Mesenchymal stem cell (in vitro differentiated cells and primary cell): ENCODE measurements around the gene SLC25A26.

Experiments
- DNase-seq: peaks from one replicate; pipeline ENCODE4 v3.0.0-alpha.2; 2013
- H2AFZ ChIP-seq: one replicate; pipeline ENCODE4 v1.6.1; 2013; ENCODE audit warnings: low read depth, mild to moderate bottlenecking, control low read depth, inconsistent platforms, low read length, moderate library complexity
- H2AK5ac ChIP-seq: 2 replicates; pipeline ENCODE4 v1.6.1; 2013; ENCODE audit warnings: low read length, moderate library complexity, mild to moderate bottlenecking, inconsistent platforms; ENCODE audit not compliant: severe bottlenecking
- H2BK120ac ChIP-seq: one replicate; pipeline ENCODE4 v1.6.1; 2013; ENCODE audit warnings: low read depth, mild to moderate bottlenecking, inconsistent platforms, low read length, moderate library complexity
- H2BK12ac ChIP-seq, 2 experiments: one replicate each; pipeline ENCODE4 v1.6.1; 2013; ENCODE audit warnings: inconsistent platforms in 2 of 2, low read length in 2 of 2, mild to moderate bottlenecking in 2 of 2, moderate library complexity in 2 of 2, control low read depth in 1 of 2
- H2BK15ac ChIP-seq: one replicate; pipeline ENCODE4 v1.6.1; 2013; ENCODE audit warnings: mild to moderate bottlenecking, low read depth, inconsistent platforms; ENCODE audit not compliant: poor library complexity, severe bottlenecking
- H2BK5ac ChIP-seq: 2 replicates; pipeline ENCODE4 v1.6.1; 2013; ENCODE audit warnings: low read depth, mild to moderate bottlenecking, low read length, control low read depth, inconsistent platforms; ENCODE audit not compliant: poor library complexity, severe bottlenecking
- H3K14ac ChIP-seq, 2 experiments: one replicate each; pipeline ENCODE4 v1.6.1; 2013; ENCODE audit warnings: inconsistent platforms in 2 of 2, low read length in 2 of 2, control low read depth in 1 of 2, mild to moderate bottlenecking in 1 of 2, moderate library complexity in 1 of 2
- H3K18ac ChIP-seq, 2 experiments: one replicate each; pipeline ENCODE4 v1.6.1; 2013; ENCODE audit warnings: inconsistent platforms in 2 of 2, low read length in 2 of 2, control low read depth in 1 of 2, low read depth in 1 of 2, mild to moderate bottlenecking in 1 of 2
- H3K23ac ChIP-seq, 2 experiments: one replicate each; pipeline ENCODE4 v1.6.1; 2013; ENCODE audit warnings: inconsistent platforms in 2 of 2, low read length in 2 of 2, mild to moderate bottlenecking in 2 of 2, moderate library complexity in 2 of 2, control low read depth in 1 of 2
- H3K27ac ChIP-seq: 2 replicates; pipeline ENCODE4 v1.5.1; 2013; ENCODE audit warnings: mild to moderate bottlenecking, moderate library complexity, low read length, control low read depth, inconsistent platforms; ENCODE audit not compliant: poor library complexity, severe bottlenecking
- H3K27me3 ChIP-seq, 2 experiments: 2 replicates each; pipeline versions ENCODE4 v1.6.1 to v1.7.0; 2013; ENCODE audit warnings: low read length in 2 of 2, mild to moderate bottlenecking in 2 of 2, moderate library complexity in 2 of 2, control low read depth in 1 of 2, inconsistent platforms in 1 of 2; ENCODE audit not compliant: control insufficient read depth in 1 of 2, insufficient read depth in 1 of 2
- H3K36me3 ChIP-seq, 2 experiments: 2 replicates each; pipeline versions ENCODE4 v1.6.1 to v1.7.0; 2013; ENCODE audit warnings: low read length in 2 of 2, control low read depth in 1 of 2, inconsistent platforms in 1 of 2, low read depth in 1 of 2, mild to moderate bottlenecking in 1 of 2; ENCODE audit not compliant: insufficient read depth in 2 of 2, control insufficient read depth in 1 of 2
- H3K4ac ChIP-seq, 2 experiments: one replicate each; pipeline ENCODE4 v1.6.1; 2013; ENCODE audit warnings: inconsistent platforms in 2 of 2, low read length in 2 of 2, mild to moderate bottlenecking in 2 of 2, moderate library complexity in 2 of 2, control low read depth in 1 of 2, low read depth in 1 of 2
- H3K4me1 ChIP-seq: 2 replicates; pipeline ENCODE4 v1.6.1; 2013; ENCODE audit warnings: low read depth, low read length, control low read depth; ENCODE audit not compliant: control insufficient read depth, insufficient read depth
- H3K4me2 ChIP-seq: 2 replicates; pipeline ENCODE4 v1.6.1; 2013; ENCODE audit warnings: low read length, mild to moderate bottlenecking, inconsistent platforms; ENCODE audit not compliant: poor library complexity, severe bottlenecking
- H3K4me3 ChIP-seq, 2 experiments: 2 replicates each; pipeline versions ENCODE4 v1.5.1 to v1.7.0; 2013; ENCODE audit warnings: low read length in 2 of 2, mild to moderate bottlenecking in 2 of 2, control low read depth in 1 of 2, low read depth in 1 of 2; ENCODE audit not compliant: insufficient read depth in 1 of 2
- H3K79me1 ChIP-seq: replicated peaks from 2 replicates; pipeline ENCODE4 v1.6.1; 2013; ENCODE audit warnings: mild to moderate bottlenecking, control low read depth, low read length, inconsistent platforms; ENCODE audit not compliant: poor library complexity, severe bottlenecking
- H3K9ac ChIP-seq: 2 replicates; pipeline ENCODE4 v1.7.0; 2013; ENCODE audit warnings: mild to moderate bottlenecking, low read length, moderate library complexity
- H3K9me3 ChIP-seq: 2 replicates; pipeline ENCODE4 v1.7.0; 2013; ENCODE audit warnings: mild to moderate bottlenecking, low read length; ENCODE audit not compliant: control insufficient read depth
- H4K8ac ChIP-seq: one replicate; pipeline ENCODE4 v1.6.1; 2013; ENCODE audit warnings: inconsistent platforms, mild to moderate bottlenecking, low read length, moderate library complexity
- H4K91ac ChIP-seq: one replicate; pipeline ENCODE4 v1.6.1; 2013; ENCODE audit warnings: mild to moderate bottlenecking, low read length, inconsistent platforms
- WGBS: methylation state at CpG from one replicate; pipeline ENCODE4 v1.1.7; 2013; ENCODE audit warnings: mixed read lengths; 5-methylcytosine and 5-hydroxymethylcytosine counted together

The SLC25A26 gene

DNA sequence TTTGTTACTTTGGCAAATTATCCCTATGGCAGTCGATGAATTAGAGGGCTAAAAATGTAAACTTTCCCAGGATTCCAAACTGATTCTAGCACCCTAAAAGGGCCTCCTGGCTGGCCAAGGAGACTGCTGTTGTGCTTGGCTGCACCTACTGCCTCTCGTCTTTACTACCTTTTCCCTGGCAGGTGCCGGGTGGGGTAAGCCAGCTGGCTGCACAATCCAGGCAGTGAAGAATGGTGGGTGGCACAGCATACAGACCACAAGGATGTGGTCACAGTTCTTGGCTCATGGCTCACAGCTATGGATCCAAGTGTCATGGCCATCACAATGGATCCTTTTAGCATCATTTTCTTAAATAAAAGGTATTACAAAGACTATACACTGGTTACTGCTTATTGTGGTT, 20.7 kb upstream of the SLC25A26 start:
- WGBS, result 37% methylated on average over 3 of the region's 3 CpGs
- Histone ChIP-seq H2AK5ac (no peak overlapping the region), H3K9me3 (no peaks in the 10 kb centered on the region), H2AFZ (no peak overlapping the region), H3K9ac (no peak overlapping the region), H3K4me3 (no peak overlapping the region), H3K4me2 (no peak overlapping the region), H3K27ac (no peak overlapping the region), H3K4ac (no peak overlapping the region), H3K23ac (no peak overlapping the region), H3K4me1 (peaks cover 3% of the 10 kb centered on the region), H4K91ac (no peak overlapping the region), H3K36me3 (no peaks in the 10 kb centered on the region), H2BK5ac (no peak overlapping the region), H2BK12ac (no peak overlapping the region), H2BK15ac (no peak overlapping the region), H3K14ac (no peak overlapping the region), H3K27me3 (peaks cover 3 to 4% of the 10 kb centered on the region in 2 experiments), H3K18ac (no peak overlapping the region), H3K79me1 (no peaks in the 10 kb centered on the region), H4K8ac (no peak overlapping the region), H2BK120ac (no peak overlapping the region)
- DNase-seq, result no peak

DNA sequence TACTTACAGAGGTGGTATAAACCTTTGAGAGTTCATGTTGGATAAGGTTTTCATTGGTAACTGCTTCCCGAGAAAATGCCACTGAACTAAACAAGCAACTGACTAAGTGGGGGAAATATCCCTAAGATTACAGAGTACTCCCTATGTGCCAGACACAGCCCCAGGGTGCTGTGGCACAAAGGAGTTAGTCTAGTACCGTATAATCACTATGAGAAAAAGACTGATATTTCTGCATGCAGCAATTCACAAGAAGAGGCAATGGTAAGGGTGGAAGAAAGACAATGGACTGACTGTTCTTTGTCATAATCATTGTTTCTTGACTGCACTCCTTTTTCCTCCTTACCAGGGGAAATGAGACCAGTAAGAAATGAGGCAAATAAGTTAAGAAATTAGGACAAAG, 20.0 kb upstream of the SLC25A26 start:
- 94% methylated on average over 2 of the region's 2 CpGs for WGBS
- no peak overlapping the region for H4K91ac ChIP-seq
- H2AFZ ChIP-seq, result no peak overlapping the region
- no peak overlapping the region for H3K4me3 ChIP-seq
- no peak overlapping the region for H3K27ac ChIP-seq
- no peak overlapping the region for H3K4ac ChIP-seq
- H3K23ac ChIP-seq, result no peak overlapping the region
- H2AK5ac ChIP-seq, result no peak overlapping the region
- H3K18ac ChIP-seq, result no peak overlapping the region
- no peak overlapping the region for H3K9ac ChIP-seq
- H3K27me3 ChIP-seq, result peaks cover 0 to 7% of the 10 kb centered on the region in 2 experiments
- no peak overlapping the region for H2BK15ac ChIP-seq
- no peak for DNase-seq
- H3K14ac ChIP-seq, result no peak overlapping the region
- H3K4me2 ChIP-seq, result no peak overlapping the region
- no peaks in the 10 kb centered on the region for H3K36me3 ChIP-seq
- no peak overlapping the region for H2BK12ac ChIP-seq
- H4K8ac ChIP-seq, result no peak overlapping the region
- H3K9me3 ChIP-seq, result no peaks in the 10 kb centered on the region
- H2BK5ac ChIP-seq, result no peak overlapping the region
- H3K79me1 ChIP-seq, result no peaks in the 10 kb centered on the region
- H3K4me1 ChIP-seq, result no peaks in the 10 kb centered on the region
- no peak overlapping the region for H2BK120ac ChIP-seq

DNA sequence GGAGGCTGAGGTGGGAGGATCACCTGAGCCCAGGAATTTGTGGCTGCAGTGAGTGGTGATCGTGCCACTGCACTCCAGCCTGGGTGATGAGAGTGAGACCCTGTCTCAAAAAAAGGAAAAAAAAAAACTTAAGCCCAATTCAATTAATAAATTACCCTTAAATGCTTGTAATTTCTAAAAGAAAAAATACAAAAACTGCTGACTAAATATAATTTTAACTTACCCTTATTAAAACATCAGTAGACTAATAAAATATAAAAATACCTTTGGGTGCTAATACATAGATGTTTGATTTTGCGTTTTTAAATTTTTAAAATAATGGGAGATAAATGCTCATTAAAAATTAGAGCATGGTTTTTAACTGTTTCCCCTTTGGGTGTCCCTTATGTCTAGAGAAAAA, 17.5 kb upstream of the SLC25A26 start:
- no peak overlapping the region for H4K91ac ChIP-seq
- H3K14ac ChIP-seq, result no peak overlapping the region
- no peak overlapping the region for H4K8ac ChIP-seq
- H3K4me2 ChIP-seq, result no peak overlapping the region
- no peak overlapping the region for H3K4me3 ChIP-seq
- H2AFZ ChIP-seq, result no peak overlapping the region
- H3K18ac ChIP-seq, result no peak overlapping the region
- H2AK5ac ChIP-seq, result no peak overlapping the region
- H3K4ac ChIP-seq, result no peak overlapping the region
- H3K23ac ChIP-seq, result no peak overlapping the region
- no peak for DNase-seq
- no CpG with 5 or more reads among the region's 2 CpGs for WGBS
- H2BK15ac ChIP-seq, result no peak overlapping the region
- no peak overlapping the region for H3K27ac ChIP-seq
- H3K79me1 ChIP-seq, result no peaks in the 10 kb centered on the region
- H2BK12ac ChIP-seq, result no peak overlapping the region
- no peak overlapping the region for H2BK120ac ChIP-seq
- no peak overlapping the region for H2BK5ac ChIP-seq
- peaks cover 6 to 12% of the 10 kb centered on the region in 2 experiments for H3K27me3 ChIP-seq
- H3K9ac ChIP-seq, result no peak overlapping the region
- H3K4me1 ChIP-seq, result no peaks in the 10 kb centered on the region
- no peaks in the 10 kb centered on the region for H3K9me3 ChIP-seq
- H3K36me3 ChIP-seq, result no peaks in the 10 kb centered on the region

DNA sequence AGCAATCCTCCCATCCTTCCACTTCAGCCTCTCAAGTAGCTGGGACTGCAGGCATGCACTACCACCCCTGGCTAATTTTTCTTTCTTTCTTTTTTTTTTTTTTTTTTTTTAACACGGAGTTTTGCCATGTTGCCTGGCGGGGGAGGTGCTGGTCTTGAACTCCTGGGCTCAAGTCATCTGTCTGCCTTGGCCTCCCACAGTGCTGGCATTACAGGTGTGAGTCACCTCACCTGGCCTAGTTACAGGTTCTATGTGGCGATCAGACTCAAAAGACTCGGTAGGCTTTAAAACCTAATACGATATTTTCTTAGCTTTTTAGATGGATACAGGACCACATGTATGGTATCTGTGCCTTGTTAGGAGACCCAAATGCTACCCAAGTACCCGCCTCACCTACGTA, 14.0 kb upstream of the SLC25A26 start:
- no peak overlapping the region for H3K4me2 ChIP-seq
- H3K18ac ChIP-seq, result no peak overlapping the region
- H2BK12ac ChIP-seq, result no peak overlapping the region
- no peak overlapping the region for H2AFZ ChIP-seq
- no peaks in the 10 kb centered on the region for H3K4me1 ChIP-seq
- H3K4me3 ChIP-seq, result no peak overlapping the region
- no peak overlapping the region for H3K9ac ChIP-seq
- H2AK5ac ChIP-seq, result no peak overlapping the region
- H3K27ac ChIP-seq, result no peak overlapping the region
- H3K9me3 ChIP-seq, result no peaks in the 10 kb centered on the region
- no peak overlapping the region for H4K8ac ChIP-seq
- H3K4ac ChIP-seq, result no peak overlapping the region
- no peak overlapping the region for H2BK5ac ChIP-seq
- no peak overlapping the region for H2BK120ac ChIP-seq
- H3K23ac ChIP-seq, result no peak overlapping the region
- H4K91ac ChIP-seq, result no peak overlapping the region
- H3K14ac ChIP-seq, result no peak overlapping the region
- 85% methylated on average over 7 of the region's 7 CpGs for WGBS
- peaks cover 6 to 12% of the 10 kb centered on the region in 2 experiments for H3K27me3 ChIP-seq
- H3K36me3 ChIP-seq, result no peaks in the 10 kb centered on the region
- DNase-seq, result no peak
- no peaks in the 10 kb centered on the region for H3K79me1 ChIP-seq
- no peak overlapping the region for H2BK15ac ChIP-seq
